MCF 10A (cell line): ENCODE results near the gene RALGAPA1. TPM values are rescaled to one million over a fixed set of nuclear protein-coding genes. Genes with fewer than 3 reads are reported as not detected.
"Not testable (repeated sequence)": the region's sequence is repeated elsewhere in the genome, so short reads cannot be mapped to it uniquely, and the experiment has no call there.

Experiments used
- BruUV-seq: library from RNA; stranded (reverse); fragments of 400-500 nt; replicated peaks from 2 replicates; lab custom pipeline; 2021; lab: Mats Ljungman, UMichigan
- CTCF ChIA-PET: fragments of 300-600 bp; sonication (Branson Sonifier 250); formaldehyde crosslinking; extraction: SDS; loops from one replicate; lab custom pipeline; 2021; ENCODE audit warnings: antibody characterized with exemption, inconsistent platforms; lab: Yijun Ruan, JAX
- POLR2A ChIA-PET: fragments of 300-600, 350-650 bp; sonication (Branson Sonifier 250); formaldehyde crosslinking; extraction: SDS; loops from one replicate; lab custom pipeline; 2020; ENCODE audit warnings: antibody characterized with exemption, inconsistent platforms; lab: Yijun Ruan, JAX
- DNase-seq: peaks from one replicate; pipeline ENCODE4 v3.0.0-alpha.2; 2018; ENCODE audit not compliant: unreplicated experiment
- H3K27ac Mint-ChIP-seq: one replicate; pipeline ENCODE4 v1.8.0; 2022; ENCODE audit warnings: mild to moderate bottlenecking, low read depth, mixed read lengths; ENCODE audit not compliant: unreplicated experiment
- H3K27me3 Mint-ChIP-seq: one replicate; pipeline ENCODE4 v1.8.0; 2022; ENCODE audit warnings: mixed read lengths; ENCODE audit not compliant: insufficient read depth, unreplicated experiment
- H3K36me3 Mint-ChIP-seq: one replicate; pipeline ENCODE4 v1.8.0; 2022; ENCODE audit warnings: mild to moderate bottlenecking, moderate library complexity, mixed read lengths; ENCODE audit not compliant: insufficient read depth, unreplicated experiment
- H3K4me1 Mint-ChIP-seq: one replicate; pipeline ENCODE4 v1.8.0; 2022; ENCODE audit warnings: mixed read lengths; ENCODE audit not compliant: insufficient read depth, unreplicated experiment
- H3K4me3 Mint-ChIP-seq: one replicate; pipeline ENCODE4 v1.8.0; 2022; ENCODE audit warnings: mild to moderate bottlenecking, moderate library complexity, mixed read lengths; ENCODE audit not compliant: unreplicated experiment
- H3K9me3 Mint-ChIP-seq: one replicate; pipeline ENCODE4 v1.8.0; 2022; ENCODE audit warnings: mixed read lengths; ENCODE audit not compliant: unreplicated experiment
- intact Hi-C: fragments of 100-400 bp; cut with micrococcal nuclease; formaldehyde crosslinking; loops from 2 replicates; pipeline ENCODE4 v1.14.1; 2022
- total RNA-seq: library from RNA; stranded (reverse); gene quantifications from 2 replicates; pipeline ENCODE4 v1.2.3, GENCODE V29; 2022
- TF ChIP-seq, protein P1 (sequence below): fragments of 200-600 bp; IDR thresholded peaks from one replicate; pipeline ENCODE4 v1.8.0; 2022; ENCODE audit warnings: antibody characterized with exemption, mild to moderate bottlenecking; ENCODE audit not compliant: unreplicated experiment

RALGAPA1 gene
- total RNA-seq, 1 experiment from 2014 or later: 52.3 TPM

GRCh38 chr14:35776823-35777222, 32.3 kb downstream of the RALGAPA1 start:
- Mint-ChIP-seq H3K4me1 (no peaks in the 10 kb centered on the region), H3K36me3 (peaks cover 7% of the 10 kb centered on the region), H3K27ac (no peak overlapping the region), H3K4me3 (no peak overlapping the region), H3K9me3 (no peaks in the 10 kb centered on the region), H3K27me3 (no peaks in the 10 kb centered on the region)
- DNase-seq: no peak
- intact Hi-C loops: no loop called here
- CTCF ChIA-PET: interaction anchor here (0.6 to 1.2 kb wide), 2 partner anchors 10 to 337 kb away, joined by 3 read pairs; no protein-coding TSS in a partner anchor
- TF ChIP-seq, protein P1, sequence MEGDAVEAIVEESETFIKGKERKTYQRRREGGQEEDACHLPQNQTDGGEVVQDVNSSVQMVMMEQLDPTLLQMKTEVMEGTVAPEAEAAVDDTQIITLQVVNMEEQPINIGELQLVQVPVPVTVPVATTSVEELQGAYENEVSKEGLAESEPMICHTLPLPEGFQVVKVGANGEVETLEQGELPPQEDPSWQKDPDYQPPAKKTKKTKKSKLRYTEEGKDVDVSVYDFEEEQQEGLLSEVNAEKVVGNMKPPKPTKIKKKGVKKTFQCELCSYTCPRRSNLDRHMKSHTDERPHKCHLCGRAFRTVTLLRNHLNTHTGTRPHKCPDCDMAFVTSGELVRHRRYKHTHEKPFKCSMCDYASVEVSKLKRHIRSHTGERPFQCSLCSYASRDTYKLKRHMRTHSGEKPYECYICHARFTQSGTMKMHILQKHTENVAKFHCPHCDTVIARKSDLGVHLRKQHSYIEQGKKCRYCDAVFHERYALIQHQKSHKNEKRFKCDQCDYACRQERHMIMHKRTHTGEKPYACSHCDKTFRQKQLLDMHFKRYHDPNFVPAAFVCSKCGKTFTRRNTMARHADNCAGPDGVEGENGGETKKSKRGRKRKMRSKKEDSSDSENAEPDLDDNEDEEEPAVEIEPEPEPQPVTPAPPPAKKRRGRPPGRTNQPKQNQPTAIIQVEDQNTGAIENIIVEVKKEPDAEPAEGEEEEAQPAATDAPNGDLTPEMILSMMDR: no peak
- no TSS peak for BruUV-seq
- POLR2A ChIA-PET: interaction anchor here (0.7 to 1.7 kb wide), 2 partner anchors 45 to 752 kb away, joined by 3 to 4 read pairs; no protein-coding TSS in a partner anchor

GRCh38 chr14:35776085-35776484, 33.0 kb downstream of the RALGAPA1 start:
- intact Hi-C loops, H3K36me3 Mint-ChIP-seq, H3K9me3 Mint-ChIP-seq, H3K27ac Mint-ChIP-seq, H3K27me3 Mint-ChIP-seq, DNase-seq, BruUV-seq, H3K4me3 Mint-ChIP-seq, H3K4me1 Mint-ChIP-seq: not testable (repeated sequence)
- ChIA-PET POLR2A (interaction anchor here (0.6 to 1.7 kb wide), 3 partner anchors 32 to 291 kb away, joined by 3 to 4 read pairs (median 4); no protein-coding TSS in a partner anchor), CTCF (interaction anchor here (0.6 to 1.2 kb wide), 4 partner anchors 11 to 745 kb away, joined by 3 read pairs; no protein-coding TSS in a partner anchor)

GRCh38 chr14:35766700-35767082, 42.4 kb downstream of the RALGAPA1 start:
- peaks cover 28% of the 10 kb centered on the region for H3K36me3 Mint-ChIP-seq
- DNase-seq: no peak
- no peaks in the 10 kb centered on the region for H3K27me3 Mint-ChIP-seq
- H3K27ac Mint-ChIP-seq: no peak overlapping the region
- H3K4me1 Mint-ChIP-seq: no peaks in the 10 kb centered on the region
- no peaks in the 10 kb centered on the region for H3K9me3 Mint-ChIP-seq
- TF ChIP-seq, protein P1: no peak
- CTCF ChIA-PET: no interaction called here
- no peak overlapping the region for H3K4me3 Mint-ChIP-seq
- no TSS peak for BruUV-seq
- POLR2A ChIA-PET: no interaction called here
- intact Hi-C loops: no loop called here

DNA sequence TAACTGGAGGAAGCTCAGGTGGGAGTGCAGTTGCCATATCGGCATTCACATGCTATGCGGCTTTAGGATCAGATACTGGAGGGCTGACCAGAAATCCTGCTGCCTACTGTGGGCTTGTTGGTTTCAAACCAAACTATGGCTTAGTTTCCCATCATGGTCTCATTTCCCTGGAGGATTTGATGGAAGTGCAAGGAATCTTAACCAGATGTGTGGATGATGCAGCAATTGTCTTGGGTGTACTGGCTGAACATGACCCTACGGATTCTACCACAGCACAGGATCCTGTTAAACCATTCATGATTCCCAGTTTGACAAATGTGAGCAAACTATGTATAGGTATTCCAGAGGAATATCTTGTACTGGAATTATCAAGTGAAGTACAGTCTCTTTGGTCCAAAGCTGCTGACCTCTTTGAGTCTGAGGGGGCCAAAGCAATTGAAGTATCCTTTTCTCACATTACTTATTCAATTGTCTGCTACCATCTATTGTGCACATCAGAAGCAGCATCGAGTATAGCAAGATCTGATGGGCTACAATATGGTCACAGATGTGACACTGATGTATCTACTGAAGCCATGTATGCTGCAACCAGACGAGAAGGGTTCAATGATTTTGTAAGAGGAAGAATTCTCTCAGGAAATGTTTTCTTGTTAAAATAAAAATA, 42.9 kb downstream of the RALGAPA1 start:
- BruUV-seq: no TSS peak
- Mint-ChIP-seq H3K4me3 (no peak overlapping the region), H3K9me3 (no peaks in the 10 kb centered on the region), H3K36me3 (peaks cover 28% of the 10 kb centered on the region), H3K4me1 (no peaks in the 10 kb centered on the region), H3K27ac (no peak overlapping the region), H3K27me3 (no peaks in the 10 kb centered on the region)
- CTCF ChIA-PET: interaction anchor here (0.7 kb wide), 1 partner anchor 52 kb away, joined by 3 read pairs; no protein-coding TSS in a partner anchor
- POLR2A ChIA-PET: no interaction called here
- DNase-seq: no peak
- intact Hi-C loops: no loop called here
- TF ChIP-seq, protein P1: no peak
